B cell (primary cell): ENCODE data around the gene PRPF40A. TPM values are rescaled to one million over a fixed set of nuclear protein-coding genes. Genes with fewer than 3 reads are reported as not detected.

Source experiments
- ATAC-seq: fragments of 200-7000 bp; cut with Tn5 transposase; one replicate; pipeline ENCODE4 v1.10.0; 2021; ENCODE audit warnings: low read depth, mild to moderate bottlenecking, moderate number of reproducible peaks, moderate library complexity
- CTCF ChIA-PET: fragments of 350-600 bp; sonication (Branson Sonifier 250); formaldehyde crosslinking; loops from one replicate; lab custom pipeline; 2021; ENCODE audit warnings: antibody characterized with exemption, inconsistent platforms; lab: Charles Lee
- POLR2A ChIA-PET: fragments of 350-600 bp; sonication (Branson Sonifier 250); formaldehyde crosslinking; loops from one replicate; lab custom pipeline; 2021; ENCODE audit warnings: antibody characterized with exemption; lab: Charles Lee
- DNase-seq: peaks from one replicate; pipeline ENCODE4 v3.0.0; 2013
- H2AFZ ChIP-seq: 2 replicates; pipeline ENCODE4 v1.6.1; 2012; ENCODE audit warnings: mild to moderate bottlenecking, low read depth, low read length; ENCODE audit not compliant: insufficient read depth, poor library complexity, severe bottlenecking
- H3K27ac ChIP-seq, 2 donors: 1 replicate in 1 of 2; 2 replicates in 1 of 2; pipeline ENCODE4 v1.5.1; 2012 to 2013; ENCODE audit warnings: low read length in 2 of 2, mild to moderate bottlenecking in 2 of 2, moderate library complexity in 1 of 2
- H3K27me3 ChIP-seq, 4 experiments: fragments of 200-600 bp in 1 of 4; sonication (generic) in 1 of 4; replicated peaks in 1 of 4; 1 replicate in 2 of 4; 2 replicates in 2 of 4; pipeline versions ENCODE4 v1.6.1 to v1.7.0; 2013 to 2016; ENCODE audit warnings: low read length in 3 of 4, mild to moderate bottlenecking in 2 of 4, mixed read lengths in 1 of 4, moderate library complexity in 1 of 4; ENCODE audit not compliant: insufficient read depth in 4 of 4, control insufficient read depth in 3 of 4; ENCODE audit errors: control extremely low read depth in 1 of 4
- H3K36me3 ChIP-seq, 2 experiments: replicated peaks in 1 of 2; 1 replicate in 1 of 2; 2 replicates in 1 of 2; pipeline versions ENCODE4 v1.6.1 to v1.7.1; 2013; ENCODE audit warnings: low read length in 1 of 2; ENCODE audit not compliant: insufficient read depth in 2 of 2, control insufficient read depth in 1 of 2; ENCODE audit errors: control extremely low read depth in 1 of 2, extremely low read depth in 1 of 2
- H3K4me1 ChIP-seq, 2 donors: fragments of 200-600 bp in 1 of 2; sonication (generic) in 1 of 2; 1 replicate in 1 of 2; 2 replicates in 1 of 2; pipeline versions ENCODE4 v1.5.1 to v1.6.1; 2013 to 2017; ENCODE audit warnings: low read length in 2 of 2; ENCODE audit not compliant: control insufficient read depth in 2 of 2, insufficient read depth in 2 of 2
- H3K4me2 ChIP-seq: replicated peaks from 2 replicates; pipeline ENCODE3; 2012; ENCODE audit warnings: mild to moderate bottlenecking, low read depth, low read length; ENCODE audit not compliant: poor library complexity, severe bottlenecking
- H3K4me3 ChIP-seq, 5 experiments: fragments of 200-600 bp in 1 of 5; sonication (generic) in 1 of 5; 1 replicate in 3 of 5; 2 replicates in 2 of 5; pipeline versions ENCODE4 v1.5.1 to v1.7.0; 2011 to 2016; ENCODE audit warnings: low read length in 4 of 5, mild to moderate bottlenecking in 4 of 5, low read depth in 2 of 5, control low read depth in 1 of 5, moderate library complexity in 1 of 5; ENCODE audit not compliant: insufficient read depth in 1 of 5; ENCODE audit errors: control extremely low read depth in 1 of 5, extremely low read depth in 1 of 5
- H3K79me2 ChIP-seq: fragments of 200-600 bp; sonication (generic); one replicate; pipeline ENCODE4 v1.6.0; 2016; ENCODE audit warnings: low read length; ENCODE audit not compliant: control insufficient read depth, insufficient read depth
- H3K9ac ChIP-seq: fragments of 200-600 bp; sonication (generic); 2 replicates; pipeline ENCODE4 v1.6.1; 2017; ENCODE audit warnings: mild to moderate bottlenecking, low read length, moderate library complexity
- H3K9me3 ChIP-seq, 3 donors: one replicate each; pipeline versions ENCODE4 v1.6.1 to v1.7.1; 2013; ENCODE audit warnings: low read length in 2 of 3; ENCODE audit not compliant: control insufficient read depth in 2 of 3, insufficient read depth in 1 of 3; ENCODE audit errors: control extremely low read depth in 1 of 3
- H4K20me1 ChIP-seq: 2 replicates; pipeline ENCODE4 v1.6.0; 2012; ENCODE audit warnings: mild to moderate bottlenecking, low read length; ENCODE audit not compliant: insufficient read depth, control insufficient read depth, poor library complexity, severe bottlenecking
- H3K27ac Mint-ChIP-seq: one replicate; pipeline ENCODE4 v1.8.0; 2021; ENCODE audit warnings: mixed read lengths
- H3K27me3 Mint-ChIP-seq: one replicate; pipeline ENCODE4 v1.8.0; 2021; ENCODE audit warnings: mixed read lengths
- H3K4me1 Mint-ChIP-seq: one replicate; pipeline ENCODE4 v1.8.0; 2021; ENCODE audit warnings: mixed read lengths
- H3K4me3 Mint-ChIP-seq: one replicate; pipeline ENCODE4 v1.8.0; 2021; ENCODE audit warnings: mixed read lengths
- H3K9me3 Mint-ChIP-seq: one replicate; pipeline ENCODE4 v1.8.0; 2022; ENCODE audit warnings: mixed read lengths; ENCODE audit not compliant: insufficient read depth
- EZH2 ChIP-seq: IDR thresholded peaks from 2 replicates; pipeline ENCODE4 v1.6.1; 2012; ENCODE audit warnings: borderline replicate concordance, low read depth, mild to moderate bottlenecking, moderate library complexity, low read length; ENCODE audit not compliant: insufficient read depth, poor library complexity, severe bottlenecking
- WGBS: methylation state at CpG from one replicate; pipeline ENCODE4 v1.1.5; 2013; ENCODE audit warnings: missing lambda C conversion rate; ENCODE audit not compliant: insufficient coverage; 5-methylcytosine and 5-hydroxymethylcytosine counted together
- intact Hi-C: fragments of 100-400 bp; cut with micrococcal nuclease; formaldehyde crosslinking; loops from one replicate; pipeline ENCODE4 v1.10.0; 2022
- polyA plus RNA-seq: library from polyadenylated mRNA; depleted of rRNA; stranded (reverse); fragments of >200 nt; gene quantifications from 2 replicates; pipeline ENCODE4 v1.2.3, GENCODE V29; 2012
- total RNA-seq, 2 donors: library from RNA; stranded (reverse); fragments of 120-200 nt in 1 of 2; gene quantifications; 1 replicate in 1 of 2; 2 replicates in 1 of 2; pipeline versions ENCODE4 v1.2.3 to v1.2.4, GENCODE V29; 2013 to 2022
- TF ChIP-seq, protein P1 (sequence below): fragments of 200-600 bp; IDR thresholded peaks from one replicate; pipeline ENCODE4 v1.8.0; 2022; ENCODE audit warnings: antibody characterized with exemption, mild to moderate bottlenecking

The PRPF40A gene
- total and polyA plus RNA-seq, 2 donors (not counting 1 experiment from before 2014, with no cell fraction given) = 40.4 to 115 TPM

DNA sequence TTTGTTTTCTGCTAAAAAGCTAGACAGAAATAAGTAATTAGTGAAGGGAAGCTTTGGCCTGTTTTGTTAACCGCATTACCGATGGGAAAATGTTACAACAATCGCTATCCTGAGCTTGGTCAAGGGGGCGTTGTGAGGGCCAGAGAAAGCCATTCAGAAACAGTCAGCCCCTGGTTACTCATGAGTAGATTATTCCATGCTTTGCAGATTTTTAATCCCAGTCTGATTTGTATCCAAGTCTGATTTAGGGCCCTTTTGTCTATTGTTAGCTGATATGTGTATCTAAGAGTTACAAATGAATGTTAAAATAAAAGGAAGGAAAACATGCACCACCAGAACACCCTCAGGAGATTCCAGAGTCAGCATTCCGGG is 99.1 kb downstream of the PRPF40A start:
- no peak overlapping the region for H3K4me3 ChIP-seq
- no peak overlapping the region for H3K4me2 ChIP-seq
- H3K36me3 ChIP-seq = no peaks in the 10 kb centered on the region
- no peaks in the 10 kb centered on the region for H3K27me3 Mint-ChIP-seq
- no peak for TF ChIP-seq EZH2
- TF ChIP-seq, protein P1, sequence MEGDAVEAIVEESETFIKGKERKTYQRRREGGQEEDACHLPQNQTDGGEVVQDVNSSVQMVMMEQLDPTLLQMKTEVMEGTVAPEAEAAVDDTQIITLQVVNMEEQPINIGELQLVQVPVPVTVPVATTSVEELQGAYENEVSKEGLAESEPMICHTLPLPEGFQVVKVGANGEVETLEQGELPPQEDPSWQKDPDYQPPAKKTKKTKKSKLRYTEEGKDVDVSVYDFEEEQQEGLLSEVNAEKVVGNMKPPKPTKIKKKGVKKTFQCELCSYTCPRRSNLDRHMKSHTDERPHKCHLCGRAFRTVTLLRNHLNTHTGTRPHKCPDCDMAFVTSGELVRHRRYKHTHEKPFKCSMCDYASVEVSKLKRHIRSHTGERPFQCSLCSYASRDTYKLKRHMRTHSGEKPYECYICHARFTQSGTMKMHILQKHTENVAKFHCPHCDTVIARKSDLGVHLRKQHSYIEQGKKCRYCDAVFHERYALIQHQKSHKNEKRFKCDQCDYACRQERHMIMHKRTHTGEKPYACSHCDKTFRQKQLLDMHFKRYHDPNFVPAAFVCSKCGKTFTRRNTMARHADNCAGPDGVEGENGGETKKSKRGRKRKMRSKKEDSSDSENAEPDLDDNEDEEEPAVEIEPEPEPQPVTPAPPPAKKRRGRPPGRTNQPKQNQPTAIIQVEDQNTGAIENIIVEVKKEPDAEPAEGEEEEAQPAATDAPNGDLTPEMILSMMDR = no peak
- H2AFZ ChIP-seq = no peak overlapping the region
- no peak overlapping the region for H3K27ac Mint-ChIP-seq
- H3K4me3 Mint-ChIP-seq = no peak overlapping the region
- DNase-seq (no peak), ATAC-seq (no peak)
- H3K9ac ChIP-seq = no peak overlapping the region
- H3K4me1 ChIP-seq = peaks cover 1 to 5% of the 10 kb centered on the region in 2 donors
- no peaks in the 10 kb centered on the region for H3K9me3 ChIP-seq
- no peaks in the 10 kb centered on the region for H4K20me1 ChIP-seq
- H3K4me1 Mint-ChIP-seq = peaks cover 10% of the 10 kb centered on the region
- H3K27me3 ChIP-seq = no peaks in the 10 kb centered on the region
- H3K9me3 Mint-ChIP-seq = no peaks in the 10 kb centered on the region
- H3K79me2 ChIP-seq = no peaks in the 10 kb centered on the region
- H3K27ac ChIP-seq = no peak overlapping the region
- 100% methylated on average over 4 of the region's 5 CpGs for WGBS
- intact Hi-C loops = no loop called here
- ChIA-PET CTCF (interaction anchor here (3.3 kb wide), 1 partner anchor 9 kb away, joined by 9 read pairs; no protein-coding TSS in a partner anchor), POLR2A (no interaction called here)

DNA sequence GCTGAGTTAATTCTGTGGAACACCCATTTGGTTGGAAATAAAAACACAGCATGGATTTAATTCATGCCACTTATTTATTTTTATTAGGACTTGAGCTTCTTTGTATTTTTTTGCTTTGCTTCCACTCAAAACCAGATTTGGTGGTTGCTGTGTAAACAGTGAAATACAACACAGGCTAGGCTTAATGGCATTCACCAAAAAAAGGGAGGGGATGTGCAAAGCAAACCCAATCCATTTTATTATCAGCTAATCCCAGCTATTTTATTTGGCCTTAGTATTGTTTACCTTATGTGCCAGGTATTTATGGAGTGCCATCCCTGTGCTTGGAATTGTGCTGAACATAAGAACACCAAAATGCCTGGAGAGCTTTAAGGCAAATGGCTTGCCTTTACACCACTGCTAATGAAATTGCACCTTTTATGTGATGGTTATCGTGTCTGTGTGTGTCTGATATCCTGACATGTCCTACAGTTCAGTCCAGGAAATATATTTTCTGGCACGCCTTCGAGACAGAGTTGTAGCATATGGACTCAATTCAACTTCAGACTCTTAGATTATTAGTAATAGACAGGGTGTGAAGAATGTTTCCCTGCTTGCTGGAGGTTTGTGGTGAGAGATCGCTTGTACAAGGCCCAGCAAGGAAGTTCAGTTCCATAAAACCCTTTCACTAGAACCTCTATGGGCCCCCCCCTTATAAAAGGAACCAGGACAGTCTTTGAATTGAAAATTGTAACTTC is 99.6 kb downstream of the PRPF40A start:
- no peak overlapping the region for H3K27ac Mint-ChIP-seq
- H3K27me3 ChIP-seq = no peaks in the 10 kb centered on the region
- H3K9me3 ChIP-seq = no peaks in the 10 kb centered on the region
- H3K4me1 Mint-ChIP-seq = peaks cover 16% of the 10 kb centered on the region
- DNase-seq (no peak), ATAC-seq (no peak)
- H2AFZ ChIP-seq = no peak overlapping the region
- H3K27ac ChIP-seq = no peak overlapping the region
- no peaks in the 10 kb centered on the region for H4K20me1 ChIP-seq
- H3K9ac ChIP-seq = no peak overlapping the region
- H3K4me1 ChIP-seq = peaks cover 6 to 11% of the 10 kb centered on the region in 2 donors
- TF ChIP-seq, protein P1 = no peak
- TF ChIP-seq EZH2 = no peak
- no peak overlapping the region for H3K4me3 Mint-ChIP-seq
- H3K79me2 ChIP-seq = no peaks in the 10 kb centered on the region
- H3K4me2 ChIP-seq = no peak overlapping the region
- ChIA-PET CTCF (interaction anchor here (1.2 to 3.3 kb wide), 3 partner anchors 9 to 18 kb away, joined by 3 to 9 read pairs (median 4); no protein-coding TSS in a partner anchor), POLR2A (no interaction called here)
- intact Hi-C loops = no loop called here
- H3K4me3 ChIP-seq = no peak overlapping the region
- no peaks in the 10 kb centered on the region for H3K27me3 Mint-ChIP-seq
- 80% methylated on average over 1 of the region's 4 CpGs for WGBS
- no peaks in the 10 kb centered on the region for H3K36me3 ChIP-seq
- H3K9me3 Mint-ChIP-seq = no peaks in the 10 kb centered on the region
